H7 (cell line): Measurements from ENCODE around the gene HAP1. TPM values are rescaled to one million over a fixed set of nuclear protein-coding genes. Genes with fewer than 3 reads are reported as not detected.
"Not testable (repeated sequence)": the region's sequence is repeated elsewhere in the genome, so short reads cannot be mapped to it uniquely, and the experiment has no call there.

Experiments used
- DNase-seq: peaks from one replicate; pipeline ENCODE4 v3.0.0; 2012
- H3K27me3 ChIP-seq: 2 replicates; pipeline ENCODE4 v1.6.0; 2011; ENCODE audit warnings: mild to moderate bottlenecking, low read length; ENCODE audit not compliant: control insufficient read depth, insufficient read depth
- H3K36me3 ChIP-seq: replicated peaks from 2 replicates; pipeline ENCODE4 v1.5.1; 2011; ENCODE audit warnings: low read length; ENCODE audit not compliant: control insufficient read depth, insufficient read depth
- H3K4me3 ChIP-seq: 2 replicates; pipeline ENCODE4 v1.5.1; 2011; ENCODE audit warnings: low read depth, mild to moderate bottlenecking, control low read depth, low read length, moderate library complexity; ENCODE audit not compliant: insufficient read depth
- total RNA-seq: library from RNA; depleted of rRNA; stranded (reverse); fragments of >200 nt; shearing (Covaris generic); gene quantifications from 2 replicates; pipeline ENCODE4 v1.2.3, GENCODE V29; 2014; rRNA removed

The HAP1 gene, protein sequence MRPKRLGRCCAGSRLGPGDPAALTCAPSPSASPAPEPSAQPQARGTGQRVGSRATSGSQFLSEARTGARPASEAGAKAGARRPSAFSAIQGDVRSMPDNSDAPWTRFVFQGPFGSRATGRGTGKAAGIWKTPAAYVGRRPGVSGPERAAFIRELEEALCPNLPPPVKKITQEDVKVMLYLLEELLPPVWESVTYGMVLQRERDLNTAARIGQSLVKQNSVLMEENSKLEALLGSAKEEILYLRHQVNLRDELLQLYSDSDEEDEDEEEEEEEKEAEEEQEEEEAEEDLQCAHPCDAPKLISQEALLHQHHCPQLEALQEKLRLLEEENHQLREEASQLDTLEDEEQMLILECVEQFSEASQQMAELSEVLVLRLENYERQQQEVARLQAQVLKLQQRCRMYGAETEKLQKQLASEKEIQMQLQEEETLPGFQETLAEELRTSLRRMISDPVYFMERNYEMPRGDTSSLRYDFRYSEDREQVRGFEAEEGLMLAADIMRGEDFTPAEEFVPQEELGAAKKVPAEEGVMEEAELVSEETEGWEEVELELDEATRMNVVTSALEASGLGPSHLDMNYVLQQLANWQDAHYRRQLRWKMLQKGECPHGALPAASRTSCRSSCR
- total RNA-seq, result 0.28 and 0.48 TPM in 2 replicates

- peak; percentile 96 for DNase-seq
- H3K36me3 ChIP-seq, result no peaks in the 10 kb centered on the region
- peak within 1 kb of the TSS; percentile 60 for H3K4me3 ChIP-seq
- peaks cover 70% of the 10 kb centered on the region for H3K27me3 ChIP-seq
These were observed at the start of gene HAP1 for GRCh38 chr17:41734139-41734948. Gene HAP1 (minus strand): TSS chr17:41734643. CDS start chr17:41734634, 9 bp downstream.

GRCh38 chr17:41782142-41782541 lies 47.7 kb upstream of the HAP1 start:
- no peaks in the 10 kb centered on the region for H3K27me3 ChIP-seq
- H3K36me3 ChIP-seq, result no peaks in the 10 kb centered on the region
- DNase-seq, result no peak
- no peak overlapping the region for H3K4me3 ChIP-seq

DNA sequence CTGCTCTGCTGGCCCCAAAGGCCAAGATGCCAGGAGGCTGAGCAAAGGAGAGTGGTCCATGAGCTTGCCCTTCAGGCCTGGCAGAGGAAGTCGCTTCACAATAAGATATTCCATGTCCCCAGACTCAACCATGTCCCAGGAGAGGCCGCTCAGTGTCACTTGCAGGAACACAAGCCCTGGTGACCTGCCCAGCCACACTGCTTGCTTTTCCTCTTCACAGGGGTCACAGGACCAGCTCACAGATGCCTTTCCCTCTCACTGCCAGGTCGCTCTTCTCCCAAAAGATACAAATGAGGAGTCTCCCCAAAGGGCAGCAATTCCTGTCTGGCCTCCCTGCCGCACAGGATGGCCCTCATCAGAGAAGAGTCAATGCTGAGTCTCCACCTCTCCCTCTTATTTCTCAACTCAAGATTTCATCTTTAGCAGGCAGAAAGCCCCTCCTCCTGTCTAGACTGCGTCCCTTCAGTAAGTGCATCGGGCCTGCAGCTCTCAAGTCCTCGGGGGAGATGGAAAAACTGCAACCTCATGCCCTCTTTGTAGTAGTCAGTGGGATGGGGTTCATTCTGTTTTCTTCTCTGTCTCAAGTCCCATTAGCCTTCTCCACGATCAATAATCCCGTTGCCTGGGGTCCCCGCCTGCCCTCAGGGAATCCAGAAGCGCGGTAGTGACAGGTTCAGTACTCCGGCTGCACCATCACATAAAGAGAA lies 47.1 kb upstream of the HAP1 start:
- H3K36me3 ChIP-seq, result no peaks in the 10 kb centered on the region
- H3K27me3 ChIP-seq, result no peaks in the 10 kb centered on the region
- no peak for DNase-seq
- no peak overlapping the region for H3K4me3 ChIP-seq

GRCh38 chr17:41779954-41780353 lies 45.5 kb upstream of the HAP1 start:
- Histone ChIP-seq H3K27me3 (no peaks in the 10 kb centered on the region), H3K4me3 (no peak overlapping the region), H3K36me3 (no peaks in the 10 kb centered on the region)
- DNase-seq, result no peak

GRCh38 chr17:41777574-41778188 lies 43.2 kb upstream of the HAP1 start:
- H3K27me3 ChIP-seq, result no peaks in the 10 kb centered on the region
- no peaks in the 10 kb centered on the region for H3K36me3 ChIP-seq
- no peak overlapping the region for H3K4me3 ChIP-seq
- DNase-seq, result no peak

DNA sequence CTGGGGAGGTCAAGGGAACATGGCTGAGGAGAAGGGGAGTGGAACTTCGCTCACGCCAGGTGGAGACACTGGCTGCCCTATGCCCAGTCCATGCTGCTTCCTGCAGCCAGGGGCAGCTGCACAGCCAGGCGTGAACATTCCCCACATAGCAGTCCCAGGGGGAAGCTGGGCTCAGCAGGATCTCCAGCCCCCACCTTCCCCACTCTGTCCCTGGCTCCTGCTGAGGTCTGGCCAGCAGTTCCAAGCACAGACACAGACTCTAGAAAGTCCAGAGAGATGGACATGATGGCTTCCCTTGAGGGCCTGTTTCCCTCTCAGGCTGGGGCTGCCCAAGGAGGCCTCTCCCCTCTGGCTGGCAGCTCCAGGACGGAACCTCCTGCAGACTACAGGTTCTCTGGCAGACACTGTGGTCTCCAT lies 42.7 kb upstream of the HAP1 start:
- peak; percentile 75 for DNase-seq

GRCh38 chr17:41776262-41776900 lies 41.9 kb upstream of the HAP1 start:
- not testable (repeated sequence) for H3K36me3 ChIP-seq, H3K27me3 ChIP-seq, H3K4me3 ChIP-seq
- peak; percentile 47 for DNase-seq

More for the DNA sequence above, 42.7 kb upstream of the HAP1 start:
- H3K27me3 ChIP-seq, result no peaks in the 10 kb centered on the region
- H3K36me3 ChIP-seq, result no peaks in the 10 kb centered on the region
- no peak overlapping the region for H3K4me3 ChIP-seq

DNA sequence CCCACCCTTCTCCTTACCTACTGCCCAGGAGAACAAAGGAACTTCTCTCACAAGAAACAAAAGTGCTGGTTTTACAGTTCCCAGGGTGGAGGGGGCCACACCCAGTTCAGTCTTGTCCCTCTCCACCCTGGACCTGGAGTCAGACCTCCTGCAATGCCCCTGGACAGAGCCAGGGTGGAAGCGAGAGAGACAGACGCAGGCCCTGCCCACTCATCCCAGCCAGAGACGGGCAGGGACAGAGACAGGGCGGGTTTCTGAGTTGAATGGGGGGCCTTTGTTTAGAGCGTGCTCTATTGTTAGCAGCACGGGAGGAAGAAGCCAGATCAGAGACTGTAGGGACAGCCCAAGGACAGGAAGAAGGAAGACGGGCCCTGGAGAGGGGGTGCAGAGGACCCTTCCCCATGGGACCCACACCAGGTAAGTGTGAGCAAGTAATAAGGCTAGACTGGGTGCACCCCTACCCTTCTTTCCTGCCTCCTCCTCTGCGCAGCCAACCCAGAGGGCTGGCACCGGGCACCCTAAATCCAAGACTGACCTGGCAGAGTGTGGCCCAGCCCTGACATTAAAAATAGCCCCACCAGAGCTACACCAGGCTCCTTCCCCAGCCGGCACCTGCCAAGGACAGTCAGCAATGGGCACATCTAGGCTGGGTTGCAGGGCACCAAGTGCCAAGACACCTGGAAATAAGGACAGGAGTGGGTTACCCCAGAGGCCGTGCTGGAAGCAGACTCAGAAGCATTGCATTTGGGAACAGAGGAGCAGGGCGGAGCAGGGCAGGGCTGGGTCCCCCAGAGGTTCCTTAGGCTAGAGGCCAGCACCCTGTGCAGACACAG lies 41.2 kb upstream of the HAP1 start:
- Histone ChIP-seq H3K27me3 (no peaks in the 10 kb centered on the region), H3K36me3 (peaks cover 4% of the 10 kb centered on the region), H3K4me3 (no peak overlapping the region)
- DNase-seq, result peak; percentile 84

DNA sequence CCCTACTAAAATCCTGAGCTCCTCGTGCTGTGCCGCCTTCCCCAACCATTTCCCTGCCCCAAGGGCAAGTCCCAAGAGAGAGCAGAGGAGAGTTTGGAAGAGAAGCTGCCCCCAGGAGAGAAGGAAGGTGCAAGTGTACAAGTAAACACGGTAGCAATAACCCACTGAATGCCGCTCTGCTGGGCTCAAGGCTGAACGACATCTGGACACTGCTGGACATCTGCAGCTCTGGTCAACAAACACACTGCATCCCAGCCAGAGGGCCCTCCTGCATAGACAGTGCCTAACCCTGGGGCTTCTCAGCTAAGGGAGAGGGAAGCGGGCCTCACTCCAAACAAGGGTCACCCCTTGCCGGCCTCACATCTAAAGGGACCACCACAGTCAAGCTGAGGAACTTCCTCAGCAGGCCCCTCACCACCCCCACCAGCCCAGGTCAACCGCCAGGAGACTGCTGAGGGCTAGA lies 39.3 kb upstream of the HAP1 start:
- Histone ChIP-seq H3K27me3 (no peaks in the 10 kb centered on the region), H3K36me3 (peaks cover 9% of the 10 kb centered on the region), H3K4me3 (no peak overlapping the region)
- DNase-seq, result peak; percentile 60

DNA sequence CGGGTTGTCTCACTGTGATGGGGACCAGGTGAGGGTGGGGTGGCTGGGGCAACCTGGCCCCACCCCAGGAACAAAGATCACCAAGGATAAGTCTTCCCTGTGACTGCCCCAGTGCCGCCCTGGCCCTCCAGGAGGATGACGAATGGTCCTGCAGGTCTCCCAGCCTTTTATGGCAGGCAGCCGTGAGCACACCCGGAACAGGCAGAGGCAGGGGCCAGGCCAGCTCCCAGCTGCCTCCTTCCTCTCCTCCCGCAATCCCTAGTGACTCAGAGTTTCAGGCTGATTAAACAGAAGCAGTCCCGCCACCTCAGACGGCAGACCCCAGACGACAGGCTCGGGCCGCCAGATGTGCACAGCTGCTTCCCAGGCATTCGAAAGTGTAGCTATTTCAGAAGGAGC lies 38.7 kb upstream of the HAP1 start:
- Histone ChIP-seq H3K4me3 (no peak overlapping the region), H3K36me3 (peaks cover 9% of the 10 kb centered on the region), H3K27me3 (no peaks in the 10 kb centered on the region)
- peak; percentile 76 for DNase-seq

DNA sequence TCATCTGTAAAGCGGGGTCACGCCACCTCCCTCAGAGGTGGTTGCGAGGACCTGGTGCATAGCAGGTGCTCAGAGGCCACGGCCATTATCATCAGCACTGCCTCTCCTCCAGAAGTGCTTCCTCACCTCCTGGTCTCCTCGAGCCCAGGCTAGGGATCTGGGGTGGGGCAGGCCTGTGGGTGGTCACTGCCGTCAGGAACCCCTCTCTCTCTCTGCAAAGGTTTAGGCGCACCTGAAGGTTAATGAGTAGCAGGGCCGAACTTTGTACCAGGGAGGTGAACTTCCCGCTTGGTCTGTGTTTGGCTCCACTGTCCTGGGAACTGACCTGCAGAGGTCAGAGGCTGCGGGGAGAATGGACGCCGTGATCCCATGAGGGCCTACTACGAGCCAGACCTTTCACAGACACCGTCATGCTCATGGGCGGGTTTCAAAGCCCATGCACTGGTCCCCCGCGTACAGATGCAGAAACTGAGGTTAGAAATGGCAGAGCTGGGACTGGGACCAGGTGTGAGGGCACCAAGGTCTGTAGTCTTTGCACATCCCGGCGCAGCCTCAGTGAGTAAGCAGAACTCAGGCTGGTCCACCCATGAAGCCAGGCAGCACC lies 38.2 kb upstream of the HAP1 start:
- Histone ChIP-seq H3K4me3 (no peak overlapping the region), H3K36me3 (peaks cover 9% of the 10 kb centered on the region), H3K27me3 (no peaks in the 10 kb centered on the region)
- no peak for DNase-seq

DNA sequence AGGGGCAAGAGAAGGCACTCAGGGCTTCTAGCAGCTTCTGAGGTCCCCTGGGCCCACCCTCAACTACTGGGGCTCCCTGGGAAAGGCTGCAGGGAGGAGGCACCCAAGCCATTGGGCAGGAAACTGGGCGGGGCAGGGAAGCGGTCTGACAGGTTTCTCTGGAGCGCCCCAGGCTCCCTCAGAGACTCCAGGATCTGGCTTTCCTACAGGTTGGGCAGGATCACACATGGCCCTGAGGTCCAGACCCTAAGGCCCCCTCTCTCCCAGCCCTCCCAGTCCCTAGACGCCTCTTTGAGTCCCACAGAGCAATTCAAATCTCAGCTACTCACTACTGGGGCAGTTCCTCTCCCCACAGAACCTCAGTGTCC lies 37.8 kb upstream of the HAP1 start:
- Histone ChIP-seq H3K4me3 (no peak overlapping the region), H3K27me3 (no peaks in the 10 kb centered on the region), H3K36me3 (peaks cover 11% of the 10 kb centered on the region)
- peak; percentile 81 for DNase-seq
